Activated CD4-positive, CD25-positive, alpha-beta regulatory T cell treated with anti-CD3 and anti-CD28 coated beads, Interleukin-2, amount 50 U/mL, for 72 hours (primary cell): Measurements from ENCODE around the gene NMT2.

ENCODE experiments used
- DNase-seq: peaks from one replicate; pipeline ENCODE4 v3.0.0; 2021

Gene NMT2

DNA sequence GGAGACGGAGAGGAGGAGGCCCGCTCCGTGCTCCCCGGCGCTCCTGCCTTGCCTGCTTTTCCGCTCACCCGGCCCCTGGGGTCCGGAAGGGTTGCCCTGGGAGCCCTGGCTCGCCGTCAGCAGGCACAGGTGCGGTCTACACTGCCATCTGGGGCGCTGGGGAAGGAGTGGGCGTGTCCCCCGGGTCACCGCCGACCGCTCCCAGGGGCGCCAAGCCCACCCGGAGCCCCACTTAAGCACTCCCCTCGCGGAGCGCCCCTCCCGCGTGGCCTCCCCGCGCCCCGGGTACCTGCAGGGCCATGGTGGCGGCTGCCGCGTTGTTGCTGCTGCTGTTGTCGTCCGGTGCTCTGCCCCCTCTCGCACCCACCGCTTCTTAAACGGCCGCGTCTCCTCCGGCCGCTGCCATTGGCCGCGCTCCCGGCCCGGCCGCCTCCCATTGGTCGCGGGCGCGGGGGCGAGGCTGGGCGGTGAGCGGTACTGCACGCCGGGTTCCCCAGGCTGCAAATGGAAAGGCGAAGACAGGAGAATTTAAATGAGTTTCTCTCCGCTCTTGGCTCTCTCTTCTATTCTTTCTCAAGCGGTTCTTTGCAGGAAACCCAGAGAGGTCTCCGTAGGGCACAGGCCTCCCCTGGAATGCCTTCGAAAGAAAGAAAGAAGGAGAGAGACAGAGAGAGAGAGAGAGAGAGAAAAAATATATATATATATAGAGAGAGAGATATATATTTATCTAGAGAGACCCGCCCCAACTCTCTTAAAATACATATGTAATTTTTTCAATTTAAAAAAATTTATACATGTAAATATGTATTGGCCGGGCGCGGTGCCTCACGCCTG, 79.8 kb downstream of the NMT2 start, which contains the start of gene ACBD7:
TSS of gene ACBD7 (minus strand) at position 349 of the 834 bp plus-strand sequence. CDS start at position 301, 48 bp downstream.
- peak; percentile 82 for DNase-seq

DNA sequence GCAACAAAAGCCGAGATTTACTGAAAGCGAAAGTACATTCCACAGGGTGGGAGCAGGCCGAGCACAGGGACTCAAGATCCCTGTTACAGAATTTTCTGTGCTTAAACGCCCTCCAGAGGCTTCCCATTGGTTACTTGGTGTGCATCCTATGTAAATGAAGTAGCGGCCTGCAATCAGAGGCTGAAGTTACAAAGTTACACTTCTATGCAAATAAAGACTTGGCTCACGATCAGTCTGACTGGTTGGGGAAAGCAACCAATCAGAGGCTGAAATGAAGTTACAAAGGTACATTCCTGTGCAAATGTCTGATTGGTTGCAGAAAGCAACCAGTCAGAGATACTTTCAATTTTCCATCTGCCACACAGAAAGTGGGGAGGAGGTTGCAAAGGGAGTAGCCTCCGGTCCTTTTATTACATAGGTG, 84.0 kb downstream of the NMT2 start:
- DNase-seq = no peak

DNA sequence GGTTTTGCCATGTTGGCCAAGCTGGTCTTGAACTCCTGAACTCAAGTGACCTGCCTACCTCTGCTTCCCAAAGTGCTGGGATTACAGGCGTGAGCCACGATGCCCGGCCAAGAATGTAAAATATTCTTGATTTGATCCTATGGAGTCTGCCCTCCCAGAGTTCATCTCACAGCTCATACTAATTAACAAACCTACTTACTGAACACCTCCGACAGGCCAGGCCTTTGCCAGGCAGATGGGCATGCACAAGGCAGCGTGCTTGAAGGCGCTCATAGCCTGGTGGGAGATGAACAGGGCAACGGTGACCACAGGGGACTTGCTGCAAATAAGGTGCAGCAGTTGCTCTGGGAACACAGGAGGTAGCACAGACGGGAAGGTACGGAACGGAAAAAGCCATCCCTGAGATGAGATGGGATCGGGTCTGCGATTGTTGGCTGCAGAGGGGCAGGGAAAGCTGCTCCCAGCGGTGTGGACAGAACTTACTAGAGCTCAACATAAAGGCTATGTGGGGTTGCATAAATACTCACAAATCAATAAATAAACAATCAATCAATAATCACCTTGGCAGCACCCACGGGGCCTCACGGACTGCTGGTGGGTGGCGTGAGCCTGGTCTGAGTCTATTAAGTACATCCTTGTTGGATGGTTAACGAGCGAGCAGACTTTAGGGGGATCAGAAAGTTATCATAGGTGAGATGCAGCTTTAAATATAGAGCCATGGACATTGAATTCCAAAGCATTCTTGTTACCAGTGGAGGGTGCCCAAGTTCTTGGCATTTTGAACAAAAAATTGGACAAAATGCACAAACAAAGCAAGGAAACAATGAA, 84.6 kb downstream of the NMT2 start:
- no peak for DNase-seq

DNA sequence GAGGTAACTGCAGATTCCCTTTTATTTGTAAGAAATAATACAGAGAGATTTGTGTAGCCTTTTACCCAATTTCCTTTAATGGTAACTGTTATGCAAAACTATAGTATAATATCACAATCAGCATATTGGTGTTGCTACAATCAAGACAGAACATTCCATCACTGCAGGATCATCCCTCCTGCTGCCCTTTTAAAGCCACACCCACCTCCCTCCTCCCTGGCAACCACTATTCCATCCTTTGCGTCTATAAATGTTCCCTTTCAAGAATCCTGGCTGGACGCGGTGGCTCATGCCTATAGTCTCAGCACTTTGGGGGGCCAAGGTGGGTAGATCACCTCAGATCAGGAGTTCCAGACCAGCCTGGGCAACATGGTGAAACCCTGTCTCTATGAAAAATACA, 93.1 kb downstream of the NMT2 start:
- no peak for DNase-seq

DNA sequence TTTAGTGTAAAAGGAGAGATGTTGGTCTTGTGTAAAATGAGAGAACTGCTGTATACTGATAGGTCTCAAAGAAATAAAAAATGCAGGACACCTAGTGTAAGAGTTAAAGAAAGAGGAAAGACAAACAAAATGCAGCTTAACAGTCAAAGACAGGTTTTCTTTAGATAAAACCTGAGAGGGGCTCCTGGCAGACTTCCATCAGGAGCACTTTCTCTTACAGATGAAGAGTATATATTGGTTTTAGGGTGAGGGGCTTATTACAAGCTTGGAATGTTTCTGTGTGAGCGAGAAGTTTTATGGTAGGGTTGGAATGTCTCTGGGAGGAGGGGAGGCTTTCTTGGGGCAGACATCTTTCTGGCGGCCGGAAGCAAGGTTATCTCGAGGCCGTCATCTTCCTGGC, 96.1 kb downstream of the NMT2 start:
- DNase-seq = no peak

DNA sequence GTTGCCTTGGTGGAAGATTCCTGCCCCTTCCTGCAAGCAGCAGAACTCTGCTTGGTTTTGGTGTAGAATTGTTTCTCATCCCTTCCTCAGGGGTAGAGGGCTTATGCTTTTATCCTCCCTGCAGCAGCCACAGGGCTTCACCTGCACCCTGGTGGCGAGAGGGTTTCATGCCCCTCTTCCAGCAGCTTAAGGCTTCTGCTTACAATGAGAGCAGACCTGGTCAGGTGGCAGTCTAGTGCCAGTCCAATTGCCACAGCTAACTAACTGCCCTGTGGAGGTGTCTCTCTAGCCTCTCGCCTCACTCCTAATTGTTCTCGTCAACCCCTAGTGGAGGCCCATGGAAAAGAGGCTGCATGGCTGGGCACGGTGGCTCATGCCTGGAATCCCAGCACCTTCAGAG, 99.3 kb downstream of the NMT2 start:
- no peak for DNase-seq

DNA sequence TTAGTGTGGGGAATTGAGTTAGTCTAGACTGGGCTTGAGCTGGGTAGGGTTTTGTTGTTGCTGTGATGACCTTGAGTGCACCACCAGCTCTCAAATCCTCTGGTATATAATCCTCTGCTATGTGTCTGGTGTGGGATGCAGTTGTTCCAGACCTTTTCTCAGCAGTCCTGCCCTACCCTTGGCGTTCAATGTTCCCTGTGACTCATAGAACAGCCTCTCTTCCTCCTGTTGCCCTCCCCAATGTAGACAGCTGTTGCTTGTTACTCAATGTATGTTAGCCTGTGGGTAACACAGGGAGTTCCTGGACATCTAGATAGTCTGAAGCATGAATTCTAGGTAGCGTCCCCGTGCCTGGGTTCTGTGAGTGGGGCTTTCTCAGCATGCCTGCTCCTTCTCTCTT, 99.7 kb downstream of the NMT2 start:
- no peak for DNase-seq

DNA sequence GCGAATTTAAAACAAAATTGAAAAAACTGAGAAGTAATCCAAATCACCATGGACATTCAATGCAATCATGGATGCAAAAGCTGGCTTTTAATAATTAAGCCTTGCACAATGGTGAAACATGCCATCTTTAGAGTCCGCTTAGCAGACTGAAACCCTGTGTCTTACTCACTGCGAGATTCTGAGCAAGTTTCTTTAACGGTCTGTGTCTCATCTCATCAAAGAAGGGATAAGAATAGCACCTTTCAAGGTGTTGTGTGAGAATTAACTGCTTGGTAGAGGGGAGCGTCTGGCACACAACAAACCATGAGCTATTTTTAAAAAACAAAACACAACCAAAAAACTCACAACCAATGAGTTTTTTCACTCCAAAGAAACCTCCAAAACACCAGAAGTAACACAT, 101.3 kb downstream of the NMT2 start:
- no peak for DNase-seq

DNA sequence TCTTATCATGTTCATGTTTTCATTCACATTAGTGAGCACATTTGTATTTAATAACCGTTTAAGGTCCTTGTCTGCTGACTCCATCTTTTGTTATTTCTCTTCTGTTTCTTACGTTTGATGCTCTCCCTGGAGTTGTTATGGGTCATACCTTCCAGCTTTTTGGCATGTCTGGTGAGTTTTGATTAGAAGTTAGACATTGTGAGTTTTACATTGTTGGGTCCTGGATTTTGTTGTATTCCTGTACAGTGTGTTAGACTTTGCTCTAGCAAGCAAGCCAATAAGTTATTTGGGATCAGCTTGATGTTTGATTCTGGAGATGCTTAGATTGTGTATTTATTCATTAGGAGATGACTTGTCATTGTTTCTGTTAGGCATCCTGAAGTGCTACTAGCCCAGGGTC, 107.9 kb downstream of the NMT2 start:
- DNase-seq = no peak

DNA sequence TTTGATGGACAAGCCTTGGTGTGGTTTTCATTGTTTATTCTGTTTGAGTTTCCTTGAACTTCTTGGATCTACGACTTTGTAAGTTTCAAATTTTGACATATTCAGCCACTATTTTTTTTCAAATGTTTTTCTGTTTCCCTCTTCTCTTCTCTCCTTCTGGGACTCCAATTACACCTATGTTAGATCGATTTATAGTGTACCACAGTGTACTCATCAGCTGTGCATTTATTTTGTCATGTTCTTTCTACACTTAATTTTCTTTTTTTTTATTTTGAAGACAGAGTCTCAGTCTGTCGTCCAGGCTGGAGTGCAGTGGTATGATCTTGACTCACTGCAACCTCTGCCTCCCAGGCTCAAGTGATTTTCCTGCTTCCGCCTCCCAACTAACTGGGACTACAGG, 108.6 kb downstream of the NMT2 start:
- no peak for DNase-seq

DNA sequence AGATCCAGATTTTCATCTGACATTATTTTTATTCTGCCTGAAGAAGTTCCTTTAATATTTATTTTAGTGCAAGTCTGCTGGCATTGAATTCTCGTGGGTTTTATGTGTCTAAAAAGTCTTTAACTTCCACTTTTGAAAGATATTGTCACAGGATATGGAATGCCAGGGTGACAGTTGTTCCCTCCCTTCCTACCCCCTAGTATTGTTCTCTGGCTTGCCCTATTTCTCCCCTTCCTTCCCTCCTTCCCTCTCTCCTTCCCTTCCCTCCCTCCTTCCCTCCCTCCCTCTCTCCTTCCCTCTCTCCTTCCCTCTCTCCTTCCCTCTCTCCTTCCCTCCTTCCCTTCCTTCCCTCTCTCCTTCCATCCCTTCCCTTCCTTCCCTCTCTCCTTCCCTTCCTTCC, 109.8 kb downstream of the NMT2 start:
- no peak for DNase-seq
